DOHH2 (cell line): ENCODE data around the gene CDH4.

Experiments used
- H3F3A ChIP-seq: fragments of 200-600 bp; sonication (generic), shearing (Covaris generic); 2 replicates; pipeline ENCODE4 v1.6.0; 2016; ENCODE audit warnings: antibody characterized with exemption, mild to moderate bottlenecking; ENCODE audit not compliant: control insufficient read depth, insufficient read depth
- H3K27ac ChIP-seq: fragments of 200-600 bp; sonication (generic); 2 replicates; pipeline ENCODE4 v1.5.1; 2014; ENCODE audit warnings: low read depth, mild to moderate bottlenecking, low read length, moderate library complexity
- H3K27me3 ChIP-seq: fragments of 200-600 bp; sonication (generic); 2 replicates; pipeline ENCODE4 v1.6.1; 2014; ENCODE audit warnings: mild to moderate bottlenecking, low read length, mixed read lengths; ENCODE audit not compliant: control insufficient read depth
- H3K36me3 ChIP-seq: fragments of 200-600 bp; sonication (generic); 2 replicates; pipeline ENCODE4 v1.6.1; 2014; ENCODE audit warnings: mild to moderate bottlenecking, low read length, moderate library complexity, mixed read lengths; ENCODE audit not compliant: control insufficient read depth
- H3K4me1 ChIP-seq: fragments of 200-600 bp; sonication (generic); 2 replicates; pipeline ENCODE4 v1.6.1; 2014; ENCODE audit warnings: mild to moderate bottlenecking, low read length, mixed read lengths; ENCODE audit not compliant: control insufficient read depth
- H3K4me2 ChIP-seq: fragments of 200-600 bp; sonication (generic); 2 replicates; pipeline ENCODE4 v1.6.0; 2014; ENCODE audit warnings: mild to moderate bottlenecking, low read length, moderate library complexity
- H3K4me3 ChIP-seq: fragments of 200-600 bp; sonication (generic); 2 replicates; pipeline ENCODE4 v1.5.1; 2014; ENCODE audit warnings: mild to moderate bottlenecking, low read length, mixed read lengths
- H3K79me2 ChIP-seq: fragments of 200-600 bp; sonication (generic); 2 replicates; pipeline ENCODE4 v1.6.1; 2014; ENCODE audit warnings: mild to moderate bottlenecking, low read length, mixed read lengths; ENCODE audit not compliant: control insufficient read depth
- H3K9me2 ChIP-seq: fragments of 200-600 bp; sonication (generic); replicated peaks from 2 replicates; pipeline ENCODE4 v1.6.1; 2014; ENCODE audit warnings: mild to moderate bottlenecking, low read length, mixed read lengths; ENCODE audit not compliant: control insufficient read depth
- H3K9me3 ChIP-seq: fragments of 200-600 bp; sonication (generic); 2 replicates; pipeline ENCODE4 v1.6.1; 2014; ENCODE audit warnings: antibody characterized with exemption, low read length, mixed read lengths; ENCODE audit not compliant: control insufficient read depth, insufficient read depth
- H4K20me1 ChIP-seq: fragments of 200-600 bp; sonication (generic); 2 replicates; pipeline ENCODE4 v1.6.0; 2014; ENCODE audit warnings: low read depth, mild to moderate bottlenecking, antibody characterized with exemption, low read length, moderate library complexity; ENCODE audit not compliant: control insufficient read depth, insufficient read depth
- CTCF ChIP-seq: fragments of 200-600 bp; sonication (generic); IDR thresholded peaks from one replicate; pipeline ENCODE4 v1.5.1; 2014; ENCODE audit warnings: antibody characterized with exemption, mild to moderate bottlenecking, low read depth, low read length; ENCODE audit not compliant: poor library complexity, severe bottlenecking
- EZH2phosphoT487 ChIP-seq: fragments of 200-600 bp; sonication (generic); IDR thresholded peaks from 2 replicates; pipeline ENCODE4 v1.6.1; 2017; ENCODE audit warnings: borderline replicate concordance, mild to moderate bottlenecking, antibody characterized with exemption, low read length, moderate library complexity, mixed read lengths

The CDH4 gene

GRCh38 chr20:61954276-61955021, 702.4 kb downstream of the CDH4 start:
- TF ChIP-seq EZH2phosphoT487, result no peak
- no peak for TF ChIP-seq CTCF
- Histone ChIP-seq H3K9me2 (no peaks in the 10 kb centered on the region), H3K27ac (no peak overlapping the region), H3K27me3 (peaks cover 5% of the 10 kb centered on the region; the same call in 1 of the 2 replicates), H3K4me1 (no peaks in the 10 kb centered on the region), H3K4me3 (no peak overlapping the region), H3K9me3 (no peaks in the 10 kb centered on the region), H3K4me2 (no peak overlapping the region), H3F3A (no peaks in the 10 kb centered on the region), H3K36me3 (no peaks in the 10 kb centered on the region), H3K79me2 (no peaks in the 10 kb centered on the region), H4K20me1 (no peaks in the 10 kb centered on the region)

GRCh38 chr20:61955668-61956395, 703.8 kb downstream of the CDH4 start:
- Histone ChIP-seq H4K20me1 (no peaks in the 10 kb centered on the region), H3K9me3 (no peaks in the 10 kb centered on the region), H3K36me3 (no peaks in the 10 kb centered on the region), H3K4me1 (no peaks in the 10 kb centered on the region), H3K27me3 (peaks cover 5% of the 10 kb centered on the region; the same call in 1 of the 2 replicates), H3K27ac (no peak overlapping the region), H3K9me2 (no peaks in the 10 kb centered on the region), H3K4me3 (no peak overlapping the region), H3F3A (no peaks in the 10 kb centered on the region), H3K79me2 (no peaks in the 10 kb centered on the region), H3K4me2 (no peak overlapping the region)
- TF ChIP-seq EZH2phosphoT487, result no peak
- TF ChIP-seq CTCF, result no peak

- no peaks in the 10 kb centered on the region for H3K79me2 ChIP-seq
- no peaks in the 10 kb centered on the region for H3K36me3 ChIP-seq
- no peaks in the 10 kb centered on the region for H3F3A ChIP-seq
- H3K27ac ChIP-seq, result no peak overlapping the region
- H3K9me2 ChIP-seq, result no peaks in the 10 kb centered on the region
- H3K4me1 ChIP-seq, result no peaks in the 10 kb centered on the region
- peaks cover 5% of the 10 kb centered on the region; the same call in 1 of the 2 replicates for H3K27me3 ChIP-seq
- no peaks in the 10 kb centered on the region for H3K9me3 ChIP-seq
- H4K20me1 ChIP-seq, result no peaks in the 10 kb centered on the region
- TF ChIP-seq EZH2phosphoT487 (no peak), CTCF (no peak)
- H3K4me3 ChIP-seq, result no peak overlapping the region
- no peak overlapping the region for H3K4me2 ChIP-seq
Observed at GRCh38 chr20:61956396-61957342, 704.6 kb downstream of the CDH4 start.
